GM23248 (cell line): ENCODE results near the gene FBXO48. TPM values are rescaled to one million over a fixed set of nuclear protein-coding genes. Genes with fewer than 3 reads are reported as not detected.

Experiments
- DNase-seq: peaks from one replicate; pipeline ENCODE4 v3.0.0-alpha.2; 2015
- H2AFZ ChIP-seq: fragments of 200-600 bp; sonication (generic); 2 replicates; pipeline ENCODE4 v1.6.1; 2016; ENCODE audit warnings: antibody characterized with exemption
- H3F3A ChIP-seq: fragments of 200-600 bp; sonication (generic); 2 replicates; pipeline ENCODE4 v1.6.1; 2016; ENCODE audit warnings: mild to moderate bottlenecking, antibody characterized with exemption, mixed run types; ENCODE audit not compliant: insufficient read depth
- H3K27ac ChIP-seq: fragments of 200-600 bp; sonication (generic); 2 replicates; pipeline ENCODE4 v1.5.1; 2016; ENCODE audit warnings: mild to moderate bottlenecking
- H3K27me3 ChIP-seq: fragments of 200-600 bp; sonication (generic); replicated peaks from 2 replicates; pipeline ENCODE4 v1.6.1; 2016; ENCODE audit warnings: mild to moderate bottlenecking; ENCODE audit not compliant: insufficient read depth
- H3K36me3 ChIP-seq: fragments of 200-600 bp; sonication (generic); 2 replicates; pipeline ENCODE4 v1.6.1; 2016; ENCODE audit warnings: low read depth, mild to moderate bottlenecking
- H3K4me1 ChIP-seq: fragments of 200-600 bp; sonication (generic); 2 replicates; pipeline ENCODE4 v1.6.1; 2016; ENCODE audit warnings: mild to moderate bottlenecking; ENCODE audit not compliant: insufficient read depth
- H3K4me2 ChIP-seq: fragments of 200-600 bp; sonication (generic); one replicate; pipeline ENCODE4 v1.6.1; 2016; ENCODE audit warnings: mild to moderate bottlenecking; ENCODE audit not compliant: unreplicated experiment
- H3K4me3 ChIP-seq: fragments of 200-600 bp; sonication (generic); 2 replicates; pipeline ENCODE4 v1.5.1; 2016; ENCODE audit warnings: mild to moderate bottlenecking
- H3K79me2 ChIP-seq: fragments of 200-600 bp; sonication (generic); 2 replicates; pipeline ENCODE4 v1.6.1; 2016; ENCODE audit warnings: mild to moderate bottlenecking; ENCODE audit not compliant: insufficient read depth
- H3K9ac ChIP-seq: fragments of 200-600 bp; sonication (generic); 2 replicates; pipeline ENCODE4 v1.6.1; 2016; ENCODE audit warnings: mild to moderate bottlenecking
- H3K9me2 ChIP-seq: fragments of 200-600 bp; sonication (generic); 2 replicates; pipeline ENCODE4 v1.6.1; 2016; ENCODE audit warnings: mixed run types, mild to moderate bottlenecking, moderate library complexity; ENCODE audit not compliant: insufficient read depth
- H3K9me3 ChIP-seq: fragments of 200-600 bp; sonication (generic); one replicate; pipeline ENCODE4 v1.6.1; 2017; ENCODE audit warnings: low read depth
- H4K20me1 ChIP-seq: fragments of 200-600 bp; sonication (generic); 2 replicates; pipeline ENCODE4 v1.6.0; 2016; ENCODE audit not compliant: insufficient read depth
- EZH2 ChIP-seq: fragments of 200-600 bp; sonication (generic); IDR thresholded peaks from 2 replicates; pipeline ENCODE4 v1.6.1; 2018; ENCODE audit warnings: antibody characterized with exemption, mild to moderate bottlenecking; ENCODE audit not compliant: insufficient read depth, poor library complexity, severe bottlenecking
- EZH2phosphoT487 ChIP-seq: fragments of 200-600 bp; sonication (generic); IDR thresholded peaks from 2 replicates; pipeline ENCODE4 v1.6.1; 2018; ENCODE audit warnings: antibody characterized with exemption, moderate library complexity, mild to moderate bottlenecking, low read depth; ENCODE audit not compliant: insufficient read depth
- WGBS, 2 experiments: methylation state at CpG; one replicate each; pipeline ENCODE4 v1.1.6; 2015 to 2017; ENCODE audit warnings: low lambda C conversion rate in 2 of 2, low coverage in 1 of 2; ENCODE audit errors: missing lambda C conversion rate in 2 of 2; 5-methylcytosine and 5-hydroxymethylcytosine counted together
- in situ Hi-C: fragments of 300-500 bp; cut with MboI; formaldehyde crosslinking; loops from 2 replicates; pipeline ENCODE4 v1.15.0; 2020
- polyA plus RNA-seq: library from polyadenylated mRNA; unstranded; fragments of >200 nt; fragmentation: Nextera tagmentation; extraction: Ambion mirVana; gene quantifications from 2 replicates; pipeline ENCODE4 v1.2.1, GENCODE V29; 2016
- total RNA-seq: library from RNA; depleted of rRNA; stranded (reverse); fragments of >200 nt; shearing (Covaris generic); gene quantifications from 2 replicates; pipeline ENCODE4 v1.2.3, GENCODE V29; 2014

The FBXO48 gene
- total and polyA plus RNA-seq, 2 experiments from 2014 or later: 0.65 to 1.0 TPM

GRCh38 chr2:68428746-68429145, 38.3 kb downstream of the FBXO48 start:
- no peaks in the 10 kb centered on the region for H3F3A ChIP-seq
- in situ Hi-C loops: no loop called here
- no peaks in the 10 kb centered on the region for H3K9me2 ChIP-seq
- H3K4me3 ChIP-seq: no peak overlapping the region
- H3K27me3 ChIP-seq: peaks cover 18% of the 10 kb centered on the region; the same call in 1 of the 2 replicates
- no peaks in the 10 kb centered on the region for H4K20me1 ChIP-seq
- H3K9ac ChIP-seq: no peak overlapping the region
- no peak overlapping the region for H2AFZ ChIP-seq
- no peak overlapping the region for H3K27ac ChIP-seq
- H3K9me3 ChIP-seq: no peaks in the 10 kb centered on the region
- H3K4me2 ChIP-seq: no peak overlapping the region
- 52 to 56% methylated on average over 1 of the region's 1 CpG for WGBS, 2 experiments
- TF ChIP-seq EZH2phosphoT487: no peak
- no peak for TF ChIP-seq EZH2
- H3K79me2 ChIP-seq: no peaks in the 10 kb centered on the region
- no peaks in the 10 kb centered on the region for H3K36me3 ChIP-seq
- H3K4me1 ChIP-seq: no peaks in the 10 kb centered on the region
- DNase-seq: no peak

GRCh38 chr2:68428126-68428525, 39.0 kb downstream of the FBXO48 start:
- no peaks in the 10 kb centered on the region for H3K4me1 ChIP-seq
- no peak overlapping the region for H3K4me3 ChIP-seq
- H3K9me2 ChIP-seq: no peaks in the 10 kb centered on the region
- no peak overlapping the region for H3K4me2 ChIP-seq
- H3K36me3 ChIP-seq: no peaks in the 10 kb centered on the region
- WGBS, 2 experiments: 35% methylated on average over 4 of the region's 4 CpGs
- no peak for TF ChIP-seq EZH2phosphoT487
- no peak for TF ChIP-seq EZH2
- H2AFZ ChIP-seq: no peak overlapping the region
- no peaks in the 10 kb centered on the region for H4K20me1 ChIP-seq
- no peaks in the 10 kb centered on the region for H3K9me3 ChIP-seq
- no peaks in the 10 kb centered on the region for H3K79me2 ChIP-seq
- H3F3A ChIP-seq: no peaks in the 10 kb centered on the region
- peaks cover 22% of the 10 kb centered on the region; the same call in 1 of the 2 replicates for H3K27me3 ChIP-seq
- no peak overlapping the region for H3K9ac ChIP-seq
- DNase-seq: no peak
- H3K27ac ChIP-seq: no peak overlapping the region
- in situ Hi-C loops: no loop called here

GRCh38 chr2:68426848-68427579, 40.1 kb downstream of the FBXO48 start:
- TF ChIP-seq EZH2phosphoT487 (no peak), EZH2 (no peak)
- no peak overlapping the region for H2AFZ ChIP-seq
- H3K9me2 ChIP-seq: no peaks in the 10 kb centered on the region
- H4K20me1 ChIP-seq: no peaks in the 10 kb centered on the region
- DNase-seq: no peak
- H3K4me1 ChIP-seq: no peaks in the 10 kb centered on the region
- H3K27me3 ChIP-seq: peaks cover 27% of the 10 kb centered on the region; the same call in 1 of the 2 replicates
- no peak overlapping the region for H3K9ac ChIP-seq
- H3K4me3 ChIP-seq: no peak overlapping the region
- in situ Hi-C loops: no loop called here
- H3K36me3 ChIP-seq: no peaks in the 10 kb centered on the region
- no peaks in the 10 kb centered on the region for H3F3A ChIP-seq
- H3K9me3 ChIP-seq: no peaks in the 10 kb centered on the region
- H3K27ac ChIP-seq: no peak overlapping the region
- no peaks in the 10 kb centered on the region for H3K79me2 ChIP-seq
- no peak overlapping the region for H3K4me2 ChIP-seq
- WGBS, 2 experiments: 82 to 89% methylated on average over 10 of the region's 10 CpGs

GRCh38 chr2:68426446-68426845, 40.6 kb downstream of the FBXO48 start:
- Histone ChIP-seq H3K4me2 (no peak overlapping the region), H3K27me3 (peaks cover 27% of the 10 kb centered on the region; the same call in 1 of the 2 replicates), H3K79me2 (no peaks in the 10 kb centered on the region), H3K9me3 (no peaks in the 10 kb centered on the region), H3K4me3 (no peak overlapping the region), H3K9me2 (no peaks in the 10 kb centered on the region), H3K27ac (no peak overlapping the region), H3K4me1 (no peaks in the 10 kb centered on the region), H3K36me3 (no peaks in the 10 kb centered on the region), H3F3A (no peaks in the 10 kb centered on the region), H3K9ac (no peak overlapping the region), H4K20me1 (no peaks in the 10 kb centered on the region), H2AFZ (no peak overlapping the region)
- no peak for TF ChIP-seq EZH2
- no peak for TF ChIP-seq EZH2phosphoT487
- no peak for DNase-seq
- WGBS, 2 experiments: 44 to 45% methylated on average over 1 of the region's 1 CpG
- in situ Hi-C loops: no loop called here

GRCh38 chr2:68425503-68425902, 41.6 kb downstream of the FBXO48 start:
- H3K4me2 ChIP-seq: no peak overlapping the region
- H4K20me1 ChIP-seq: no peaks in the 10 kb centered on the region
- no peaks in the 10 kb centered on the region for H3F3A ChIP-seq
- H3K4me3 ChIP-seq: no peak overlapping the region
- H3K27me3 ChIP-seq: peaks cover 25% of the 10 kb centered on the region; the same call in 1 of the 2 replicates
- WGBS, 2 experiments: 44 to 47% methylated on average over 3 of the region's 3 CpGs
- no peak overlapping the region for H3K27ac ChIP-seq
- H3K36me3 ChIP-seq: no peaks in the 10 kb centered on the region
- in situ Hi-C loops: no loop called here
- H2AFZ ChIP-seq: no peak overlapping the region
- H3K4me1 ChIP-seq: no peaks in the 10 kb centered on the region
- no peaks in the 10 kb centered on the region for H3K9me2 ChIP-seq
- TF ChIP-seq EZH2phosphoT487 (no peak), EZH2 (no peak)
- H3K9ac ChIP-seq: no peak overlapping the region
- no peaks in the 10 kb centered on the region for H3K9me3 ChIP-seq
- no peak for DNase-seq
- H3K79me2 ChIP-seq: no peaks in the 10 kb centered on the region
